OCI-LY7 (cell line): Measurements from ENCODE around the gene SMIM24.

Experiments
- EZH2phosphoT487 ChIP-seq: fragments of 200-600 bp; sonication (generic); IDR thresholded peaks from 2 replicates; pipeline ENCODE4 v1.6.1; 2018; ENCODE audit warnings: low read depth, borderline replicate concordance, mild to moderate bottlenecking, mixed run types, antibody characterized with exemption, low read length, moderate library complexity, mixed read lengths
- TF ChIP-seq, protein P1 (sequence below): fragments of 200-600 bp; sonication (generic); conservative IDR thresholded peaks from 2 replicates; pipeline ENCODE4 v1.5.1; 2014; ENCODE audit warnings: mild to moderate bottlenecking, antibody characterized with exemption, low read length, moderate library complexity, mixed read lengths

DNA sequence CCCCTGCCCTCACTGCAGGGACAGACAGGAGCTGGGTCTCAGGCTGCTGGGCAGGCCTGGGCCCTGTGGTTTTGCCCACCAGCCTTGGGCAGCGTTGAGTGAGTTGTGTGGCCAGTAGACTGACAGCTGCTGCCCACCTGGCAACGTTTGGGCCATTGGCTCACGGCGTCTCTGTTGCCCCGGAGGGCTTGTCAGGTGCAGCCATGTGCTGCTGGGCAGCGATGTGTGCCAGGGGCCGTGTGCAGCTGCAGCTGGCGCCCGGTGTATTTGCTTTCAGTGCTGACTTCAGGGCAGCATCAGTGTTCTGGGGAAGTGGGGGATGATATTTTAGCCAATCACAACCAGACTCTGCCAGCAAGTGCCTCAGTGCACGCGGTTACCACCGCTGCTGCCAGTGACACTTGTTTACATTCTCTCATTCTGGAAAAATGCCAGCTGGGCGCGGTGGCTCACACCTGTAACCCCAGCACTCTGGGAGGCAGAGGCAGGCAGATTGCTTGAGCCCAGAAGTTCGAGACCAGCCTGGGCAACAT, 36.4 kb upstream of the SMIM24 start:
- TF ChIP-seq, protein P1, sequence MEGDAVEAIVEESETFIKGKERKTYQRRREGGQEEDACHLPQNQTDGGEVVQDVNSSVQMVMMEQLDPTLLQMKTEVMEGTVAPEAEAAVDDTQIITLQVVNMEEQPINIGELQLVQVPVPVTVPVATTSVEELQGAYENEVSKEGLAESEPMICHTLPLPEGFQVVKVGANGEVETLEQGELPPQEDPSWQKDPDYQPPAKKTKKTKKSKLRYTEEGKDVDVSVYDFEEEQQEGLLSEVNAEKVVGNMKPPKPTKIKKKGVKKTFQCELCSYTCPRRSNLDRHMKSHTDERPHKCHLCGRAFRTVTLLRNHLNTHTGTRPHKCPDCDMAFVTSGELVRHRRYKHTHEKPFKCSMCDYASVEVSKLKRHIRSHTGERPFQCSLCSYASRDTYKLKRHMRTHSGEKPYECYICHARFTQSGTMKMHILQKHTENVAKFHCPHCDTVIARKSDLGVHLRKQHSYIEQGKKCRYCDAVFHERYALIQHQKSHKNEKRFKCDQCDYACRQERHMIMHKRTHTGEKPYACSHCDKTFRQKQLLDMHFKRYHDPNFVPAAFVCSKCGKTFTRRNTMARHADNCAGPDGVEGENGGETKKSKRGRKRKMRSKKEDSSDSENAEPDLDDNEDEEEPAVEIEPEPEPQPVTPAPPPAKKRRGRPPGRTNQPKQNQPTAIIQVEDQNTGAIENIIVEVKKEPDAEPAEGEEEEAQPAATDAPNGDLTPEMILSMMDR, result no peak
- TF ChIP-seq EZH2phosphoT487, result no peak
